Mesothelial cell of epicardium (in vitro differentiated cells): ENCODE results near the gene SMIM33. TPM values are rescaled to one million over a fixed set of nuclear protein-coding genes. Genes with fewer than 3 reads are reported as not detected.
"Not testable (repeated sequence)": the region's sequence is repeated elsewhere in the genome, so short reads cannot be mapped to it uniquely, and the experiment has no call there.

Experiments
- DNase-seq, 2 experiments: peaks; one replicate each; pipeline ENCODE4 v3.0.0; 2021; ENCODE audit warnings: low spot score in 2 of 2; ENCODE audit not compliant: unreplicated experiment in 2 of 2
- H3K27ac Mint-ChIP-seq: 2 replicates; pipeline ENCODE4 v1.8.0; 2021; ENCODE audit warnings: mixed read lengths
- H3K27me3 Mint-ChIP-seq: 2 replicates; pipeline ENCODE4 v1.8.0; 2021; ENCODE audit warnings: low read depth, mixed read lengths
- H3K36me3 Mint-ChIP-seq: 2 replicates; pipeline ENCODE4 v1.8.0; 2021; ENCODE audit warnings: mixed read lengths
- H3K4me1 Mint-ChIP-seq: 2 replicates; pipeline ENCODE4 v1.8.0; 2021; ENCODE audit warnings: mixed read lengths
- H3K4me3 Mint-ChIP-seq: 2 replicates; pipeline ENCODE4 v1.8.0; 2021; ENCODE audit warnings: mild to moderate bottlenecking, moderate library complexity, mixed read lengths
- H3K9me3 Mint-ChIP-seq: 2 replicates; pipeline ENCODE4 v1.8.0; 2021; ENCODE audit warnings: mixed read lengths
- CTCF ChIP-seq: fragments of 200-600 bp; sonication (generic); IDR thresholded peaks from one replicate; pipeline ENCODE4 v1.5.0; 2021; ENCODE audit warnings: antibody characterized with exemption; ENCODE audit not compliant: unreplicated experiment
- total RNA-seq: library from RNA; stranded (reverse); gene quantifications from 3 replicates; pipeline ENCODE4 v1.2.1, GENCODE V29; 2021

SMIM33 gene
- total RNA-seq, 1 donor from 2014 or later, result not detected

GRCh38 chr5:139474890-139475791 lies 4.3 kb downstream of the SMIM33 start:
- H3K27me3 Mint-ChIP-seq, result no peaks in the 10 kb centered on the region
- no peak overlapping the region for H3K4me3 Mint-ChIP-seq
- H3K27ac Mint-ChIP-seq, result peak overlapping the region; percentile 58
- H3K4me1 Mint-ChIP-seq, result peaks cover 34% of the 10 kb centered on the region
- TF ChIP-seq CTCF, result no peak
- no peak for DNase-seq
- no peaks in the 10 kb centered on the region for H3K9me3 Mint-ChIP-seq
- no peaks in the 10 kb centered on the region for H3K36me3 Mint-ChIP-seq

- Mint-ChIP-seq H3K9me3 (no peaks in the 10 kb centered on the region), H3K36me3 (no peaks in the 10 kb centered on the region), H3K27me3 (no peaks in the 10 kb centered on the region), H3K27ac (no peak overlapping the region), H3K4me1 (peaks cover 41% of the 10 kb centered on the region), H3K4me3 (no peak overlapping the region)
- DNase-seq, result no peak
- TF ChIP-seq CTCF, result no peak
Measured at GRCh38 chr5:139475865-139476617, 5.2 kb downstream of the SMIM33 start.

GRCh38 chr5:139478657-139479423 lies 8.0 kb downstream of the SMIM33 start:
- peaks cover 36% of the 10 kb centered on the region for H3K4me1 Mint-ChIP-seq
- not testable (repeated sequence) for H3K4me3 Mint-ChIP-seq, H3K36me3 Mint-ChIP-seq, H3K27ac Mint-ChIP-seq, DNase-seq, H3K27me3 Mint-ChIP-seq, H3K9me3 Mint-ChIP-seq

GRCh38 chr5:139479729-139480128 lies 8.9 kb downstream of the SMIM33 start:
- H3K27me3 Mint-ChIP-seq, H3K9me3 Mint-ChIP-seq, H3K4me3 Mint-ChIP-seq, DNase-seq, H3K36me3 Mint-ChIP-seq, H3K27ac Mint-ChIP-seq: not testable (repeated sequence)
- peaks cover 36% of the 10 kb centered on the region for H3K4me1 Mint-ChIP-seq

GRCh38 chr5:139481122-139481533 lies 10.3 kb downstream of the SMIM33 start:
- Mint-ChIP-seq H3K9me3 (no peaks in the 10 kb centered on the region), H3K4me1 (peaks cover 33% of the 10 kb centered on the region), H3K27me3 (no peaks in the 10 kb centered on the region), H3K36me3 (no peaks in the 10 kb centered on the region), H3K4me3 (peak overlapping the region; percentile 40), H3K27ac (peak overlapping the region; percentile 94)
- no peak for TF ChIP-seq CTCF
- DNase-seq, result no peak

- Mint-ChIP-seq H3K27me3 (no peaks in the 10 kb centered on the region), H3K4me3 (peak overlapping the region; percentile 27), H3K27ac (peak overlapping the region; percentile 94), H3K9me3 (no peaks in the 10 kb centered on the region), H3K36me3 (no peaks in the 10 kb centered on the region), H3K4me1 (peaks cover 33% of the 10 kb centered on the region)
- no peak for DNase-seq
- TF ChIP-seq CTCF, result no peak
Measured at GRCh38 chr5:139481580-139482049, 10.8 kb downstream of the SMIM33 start.
